ENCODE measurements around the gene ADGRV1. TPM values are rescaled to one million over a fixed set of nuclear protein-coding genes. Genes with fewer than 3 reads are reported as not detected.
A peak's percentile ranks its signal among the peaks of the same experiment; 100 is the strongest.

ADGRV1 gene
- total RNA-seq, 1 donor from 2014 or later: 0.69 TPM

DNA sequence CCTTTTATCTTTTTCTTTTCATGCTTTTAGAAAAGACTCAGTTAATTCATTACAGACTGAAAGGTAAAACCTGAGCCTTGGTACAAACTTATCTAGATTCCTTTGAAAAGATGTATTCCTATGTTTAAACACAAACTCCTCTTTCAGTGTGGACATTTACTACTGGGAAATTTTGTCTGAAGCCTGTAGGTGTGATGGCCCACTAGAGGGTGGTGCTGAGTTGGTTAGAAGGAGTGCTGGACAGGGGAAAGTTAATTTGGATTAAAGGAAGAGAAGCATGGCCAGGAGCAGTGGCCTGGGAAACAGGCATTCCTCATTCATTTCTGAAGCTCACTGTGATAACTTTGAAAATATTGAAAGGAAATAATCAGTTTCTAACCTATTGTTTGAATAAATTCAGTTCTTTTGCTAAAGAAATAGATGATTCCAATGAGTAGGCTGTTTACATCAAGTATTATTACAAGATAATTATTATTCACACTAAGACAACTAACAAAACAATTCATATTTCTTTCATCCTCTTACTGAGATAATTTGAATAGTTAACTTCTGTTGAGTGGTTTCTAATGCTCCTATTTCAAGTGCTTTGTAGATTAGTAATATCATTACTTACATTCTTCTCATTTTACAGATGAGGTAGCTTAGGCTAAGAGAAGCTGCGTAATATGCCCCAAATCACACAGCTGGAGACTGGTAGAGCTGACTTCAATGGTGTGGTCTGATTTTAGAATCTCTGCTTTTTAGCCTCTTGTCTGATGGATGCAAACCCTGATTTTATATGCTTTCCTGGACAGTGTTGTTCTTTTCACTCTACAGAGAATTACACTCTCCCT is 150.9 kb downstream of the ADGRV1 start:
- DNase-seq (ENCODE audit: low read depth): no peak
- no peak overlapping the region for H3K4me3 ChIP-seq (ENCODE audit: low read depth, low read length)
- TF ChIP-seq, protein P1, sequence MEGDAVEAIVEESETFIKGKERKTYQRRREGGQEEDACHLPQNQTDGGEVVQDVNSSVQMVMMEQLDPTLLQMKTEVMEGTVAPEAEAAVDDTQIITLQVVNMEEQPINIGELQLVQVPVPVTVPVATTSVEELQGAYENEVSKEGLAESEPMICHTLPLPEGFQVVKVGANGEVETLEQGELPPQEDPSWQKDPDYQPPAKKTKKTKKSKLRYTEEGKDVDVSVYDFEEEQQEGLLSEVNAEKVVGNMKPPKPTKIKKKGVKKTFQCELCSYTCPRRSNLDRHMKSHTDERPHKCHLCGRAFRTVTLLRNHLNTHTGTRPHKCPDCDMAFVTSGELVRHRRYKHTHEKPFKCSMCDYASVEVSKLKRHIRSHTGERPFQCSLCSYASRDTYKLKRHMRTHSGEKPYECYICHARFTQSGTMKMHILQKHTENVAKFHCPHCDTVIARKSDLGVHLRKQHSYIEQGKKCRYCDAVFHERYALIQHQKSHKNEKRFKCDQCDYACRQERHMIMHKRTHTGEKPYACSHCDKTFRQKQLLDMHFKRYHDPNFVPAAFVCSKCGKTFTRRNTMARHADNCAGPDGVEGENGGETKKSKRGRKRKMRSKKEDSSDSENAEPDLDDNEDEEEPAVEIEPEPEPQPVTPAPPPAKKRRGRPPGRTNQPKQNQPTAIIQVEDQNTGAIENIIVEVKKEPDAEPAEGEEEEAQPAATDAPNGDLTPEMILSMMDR (conservative IDR thresholded peaks at IDR 0.05; ENCODE audit: low read depth, low read length): peak; percentile 95

DNA sequence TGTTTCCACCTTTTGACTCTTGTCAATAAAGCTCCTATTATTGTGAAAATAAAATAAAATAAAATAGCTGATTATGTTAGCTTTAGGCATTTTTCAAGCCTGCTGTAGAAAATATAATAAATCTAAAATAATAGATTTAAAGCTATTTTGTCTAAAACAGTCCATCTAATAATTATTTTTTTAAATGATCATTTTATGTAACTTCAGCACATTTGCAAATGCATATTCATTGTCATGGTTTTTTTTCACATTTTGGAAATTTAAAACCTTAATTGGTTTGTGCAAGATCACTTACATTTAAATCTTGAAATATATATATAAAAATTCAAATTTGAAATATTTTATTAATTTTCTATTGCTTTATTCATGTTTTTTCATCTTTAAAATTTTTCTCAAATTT is 159.8 kb downstream of the ADGRV1 start:
- TF ChIP-seq, protein P1 (conservative IDR thresholded peaks at IDR 0.05; ENCODE audit: low read depth, low read length): no peak
- no peak overlapping the region for H3K4me3 ChIP-seq (ENCODE audit: low read depth, low read length)
- no peak for DNase-seq (ENCODE audit: low read depth)

DNA sequence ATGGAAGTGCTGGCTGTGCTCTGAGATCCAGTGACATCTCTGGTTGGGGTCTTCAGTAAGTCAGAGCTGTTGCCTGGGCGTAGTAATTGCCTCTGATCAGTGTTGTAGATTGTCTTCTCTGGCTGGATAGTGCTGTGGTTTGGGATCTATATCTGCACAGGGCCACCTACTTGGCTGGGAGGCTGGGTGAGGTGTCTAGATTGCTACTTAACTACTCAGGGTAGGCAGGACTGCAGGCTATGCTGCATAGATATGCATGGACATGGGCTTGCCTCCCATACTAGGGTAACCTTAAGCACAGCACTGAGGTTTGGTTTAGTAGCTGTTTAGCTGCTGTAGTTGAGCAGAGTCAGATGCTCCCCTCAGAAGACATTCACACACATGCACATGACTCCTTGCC is 181.0 kb downstream of the ADGRV1 start:
- TF ChIP-seq, protein P1 (conservative IDR thresholded peaks at IDR 0.05; ENCODE audit: low read depth, low read length): no peak
- DNase-seq (ENCODE audit: low read depth): no peak
- no peak overlapping the region for H3K4me3 ChIP-seq (ENCODE audit: low read depth, low read length)

DNA sequence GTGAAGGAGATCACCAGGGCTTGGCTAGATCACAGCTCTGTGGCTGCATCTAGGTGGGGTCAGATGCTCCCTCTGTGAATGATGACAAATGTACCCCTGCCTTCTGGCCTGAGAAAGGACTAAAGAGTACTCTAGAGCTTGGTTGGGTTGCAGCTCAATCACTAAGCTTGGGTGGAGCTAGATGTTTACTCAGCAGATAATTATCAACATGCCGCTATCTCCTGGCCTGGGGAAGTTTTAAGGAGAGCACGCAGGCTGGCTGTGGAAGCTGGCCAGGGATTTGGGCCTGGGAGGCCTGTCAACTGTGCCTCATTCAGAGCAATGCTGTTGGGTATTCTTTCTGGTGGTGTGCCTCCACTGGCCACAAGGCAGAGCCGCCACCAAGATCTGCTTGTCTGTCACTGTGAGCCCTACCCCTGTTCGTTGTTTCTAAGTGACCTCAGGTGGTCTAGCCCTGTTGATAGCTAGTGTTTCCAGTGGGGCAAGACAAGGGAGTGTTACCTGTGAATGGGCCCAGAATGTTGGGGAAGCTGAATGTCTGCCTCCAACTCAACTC is 181.7 kb downstream of the ADGRV1 start:
- TF ChIP-seq, protein P1 (conservative IDR thresholded peaks at IDR 0.05; ENCODE audit: low read depth, low read length): no peak
- DNase-seq (ENCODE audit: low read depth): no peak
- no peak overlapping the region for H3K4me3 ChIP-seq (ENCODE audit: low read depth, low read length)

DNA sequence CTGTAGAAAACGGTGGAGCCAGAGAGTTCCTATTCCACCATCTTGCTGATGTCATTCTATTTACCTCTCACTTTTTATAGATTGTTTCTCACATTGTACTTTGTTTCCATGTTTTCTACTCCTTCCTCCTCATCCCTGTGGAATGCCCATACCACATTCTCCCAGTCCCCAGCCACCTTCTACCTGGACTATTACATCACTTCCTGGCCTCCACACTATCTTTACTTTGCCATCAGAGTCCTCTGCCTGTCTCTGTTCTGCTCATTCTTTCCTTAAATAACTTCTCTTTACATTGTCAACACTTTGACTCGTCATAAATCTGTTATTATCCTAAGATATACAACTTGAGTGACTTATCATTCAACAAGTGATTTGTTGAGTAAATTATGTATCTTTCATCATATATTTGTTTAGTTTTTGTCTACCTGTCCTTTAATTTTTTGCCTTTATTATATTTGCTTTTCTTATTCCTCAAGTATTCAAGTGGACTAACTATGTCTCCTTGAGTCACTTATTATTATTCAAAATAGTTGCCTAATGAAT is 182.5 kb downstream of the ADGRV1 start:
- TF ChIP-seq, protein P1 (conservative IDR thresholded peaks at IDR 0.05; ENCODE audit: low read depth, low read length): no peak
- DNase-seq (ENCODE audit: low read depth): no peak

DNA sequence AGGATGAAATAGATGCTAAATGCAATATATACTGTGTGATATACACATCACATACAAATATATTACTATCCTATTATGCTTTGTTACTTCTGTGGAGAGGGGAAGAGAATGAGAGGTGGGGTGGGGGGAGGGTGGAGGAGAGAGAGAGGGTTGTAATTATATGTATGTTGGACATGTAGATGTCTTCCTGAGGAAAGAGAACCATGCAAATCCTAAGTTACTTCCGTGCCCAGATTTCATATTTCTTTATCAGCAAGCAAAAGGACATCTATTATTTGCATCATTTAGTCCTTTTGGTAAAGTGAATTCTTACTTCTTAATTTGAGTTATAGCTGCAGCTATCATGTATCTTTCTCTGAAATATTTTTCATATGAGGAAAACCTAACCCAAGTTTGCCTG is 187.5 kb downstream of the ADGRV1 start:
- TF ChIP-seq, protein P1 (conservative IDR thresholded peaks at IDR 0.05; ENCODE audit: low read depth, low read length): no peak
- H3K4me3 ChIP-seq (ENCODE audit: low read depth, low read length): no peak overlapping the region

More for the DNA sequence above, 182.5 kb downstream of the ADGRV1 start:
- no peak overlapping the region for H3K4me3 ChIP-seq (ENCODE audit: low read depth, low read length)

More for the DNA sequence above, 187.5 kb downstream of the ADGRV1 start:
- no peak for DNase-seq (ENCODE audit: low read depth)
